ENCODE results near the gene ADARB2.

The ADARB2 gene

DNA sequence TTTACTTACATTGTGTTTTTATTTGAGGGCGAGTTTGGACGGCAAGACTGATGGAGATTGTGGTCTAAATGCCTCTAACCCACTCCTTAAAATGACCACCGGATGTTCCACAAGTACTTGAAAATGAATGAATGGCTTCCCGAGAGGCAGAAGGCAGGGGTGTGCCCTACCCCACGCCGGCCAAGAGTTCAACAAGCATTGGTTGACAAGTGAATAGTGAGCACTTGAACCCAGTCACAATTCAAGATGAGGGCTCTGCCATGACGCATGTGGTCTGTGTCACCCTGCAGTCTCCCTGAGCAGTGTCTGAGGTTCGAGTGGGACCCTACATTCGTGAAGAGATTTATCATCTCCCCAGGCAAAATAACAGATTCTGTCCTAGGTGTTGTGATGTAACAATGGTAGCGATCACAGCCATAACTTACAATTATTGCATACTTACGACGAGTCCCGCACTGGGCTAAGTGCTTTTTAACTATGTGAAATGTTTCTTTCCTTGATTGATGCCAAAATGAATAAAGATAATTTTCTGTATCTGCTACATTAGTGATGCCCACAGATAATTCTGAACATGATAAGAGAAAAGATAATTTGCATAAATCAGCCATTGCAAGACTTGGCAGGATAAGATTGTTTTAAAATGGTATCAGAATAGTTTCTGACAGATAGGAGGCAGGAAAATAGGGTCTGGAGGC lies 375.8 kb downstream of the ADARB2 start:
- no peak for TF ChIP-seq ZNF384 (IDR thresholded peaks at IDR 0.05)
- no peak for TF ChIP-seq FOXA1 (IDR thresholded peaks at IDR 0.05)
- no peak for TF ChIP-seq CTBP1 (IDR thresholded peaks at IDR 0.05; ENCODE audit: borderline replicate concordance)
- TF ChIP-seq ELF4 (IDR thresholded peaks at IDR 0.05) = no peak
- no peak for TF ChIP-seq SP1 (IDR thresholded peaks at IDR 0.05)
- no peak for TF ChIP-seq NFRKB (IDR thresholded peaks at IDR 0.05)
- TF ChIP-seq TARDBP (IDR thresholded peaks at IDR 0.05) = no peak
- TF ChIP-seq ARNT (IDR thresholded peaks at IDR 0.05) = no peak
- TF ChIP-seq LEF1 (IDR thresholded peaks at IDR 0.05; ENCODE audit: borderline replicate concordance) = no peak
- POLR2A ChIA-PET = no interaction called here
- no peak for DNase-seq (ENCODE audit: extremely low spot score)
- CTCF ChIA-PET = interaction anchor here (2.8 kb wide), 1 partner anchor 7 kb away, joined by 14 read pairs; no protein-coding TSS in a partner anchor

DNA sequence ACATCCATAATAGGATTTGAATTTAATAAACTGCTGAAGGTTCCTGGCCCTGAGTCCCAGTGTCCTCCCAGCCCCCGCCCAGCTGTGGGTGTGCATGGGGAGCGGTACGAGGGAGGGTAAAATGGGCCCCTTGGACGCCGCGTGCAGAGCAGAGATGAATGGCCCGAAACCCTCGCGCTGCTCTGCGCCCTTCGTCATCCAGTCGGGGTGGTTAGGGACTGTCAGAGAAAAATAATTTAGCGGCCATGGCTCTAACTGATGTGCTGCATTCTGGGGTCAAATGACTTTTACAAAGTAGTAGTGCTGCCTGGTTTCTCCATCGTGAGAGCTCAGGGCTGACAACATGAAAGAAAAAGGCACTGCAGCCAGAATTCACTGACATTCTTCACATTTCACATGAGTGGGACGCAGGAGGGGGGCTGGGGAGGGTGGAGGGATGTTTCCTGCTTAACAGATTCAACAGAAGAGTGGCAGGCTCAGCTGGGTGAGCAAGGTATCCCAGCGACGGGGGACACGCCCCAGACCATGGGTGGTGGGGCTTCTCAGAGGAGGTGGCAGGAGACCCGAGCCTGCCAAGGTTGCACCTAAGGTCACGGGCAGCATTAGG lies 376.7 kb downstream of the ADARB2 start:
- no peak for TF ChIP-seq CTBP1 (IDR thresholded peaks at IDR 0.05; ENCODE audit: borderline replicate concordance)
- TF ChIP-seq, protein P1, sequence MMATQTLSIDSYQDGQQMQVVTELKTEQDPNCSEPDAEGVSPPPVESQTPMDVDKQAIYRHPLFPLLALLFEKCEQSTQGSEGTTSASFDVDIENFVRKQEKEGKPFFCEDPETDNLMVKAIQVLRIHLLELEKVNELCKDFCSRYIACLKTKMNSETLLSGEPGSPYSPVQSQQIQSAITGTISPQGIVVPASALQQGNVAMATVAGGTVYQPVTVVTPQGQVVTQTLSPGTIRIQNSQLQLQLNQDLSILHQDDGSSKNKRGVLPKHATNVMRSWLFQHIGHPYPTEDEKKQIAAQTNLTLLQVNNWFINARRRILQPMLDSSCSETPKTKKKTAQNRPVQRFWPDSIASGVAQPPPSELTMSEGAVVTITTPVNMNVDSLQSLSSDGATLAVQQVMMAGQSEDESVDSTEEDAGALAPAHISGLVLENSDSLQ (IDR thresholded peaks at IDR 0.05) = no peak
- no peak for TF ChIP-seq SUZ12 (IDR thresholded peaks at IDR 0.05)
- TF ChIP-seq FOXA1 (IDR thresholded peaks at IDR 0.05) = no peak
- TF ChIP-seq L3MBTL2 (conservative IDR thresholded peaks at IDR 0.05) = no peak
- TF ChIP-seq NFRKB (IDR thresholded peaks at IDR 0.05) = no peak
- no peak for TF ChIP-seq LEF1 (IDR thresholded peaks at IDR 0.05; ENCODE audit: borderline replicate concordance)
- TF ChIP-seq HDGF (IDR thresholded peaks at IDR 0.05; ENCODE audit: borderline replicate concordance) = no peak
- TF ChIP-seq ZNF384 (IDR thresholded peaks at IDR 0.05) = no peak
- TF ChIP-seq ELF4 (IDR thresholded peaks at IDR 0.05) = no peak
- TF ChIP-seq BHLHE40 (IDR thresholded peaks at IDR 0.05; ENCODE audit: borderline replicate concordance) = no peak
- TF ChIP-seq FOXM1 (IDR thresholded peaks at IDR 0.05; ENCODE audit: borderline replicate concordance) = no peak
- TF ChIP-seq FOXK2 (IDR thresholded peaks at IDR 0.05) = no peak
- TF ChIP-seq ARNT (IDR thresholded peaks at IDR 0.05) = no peak
- TF ChIP-seq TARDBP (IDR thresholded peaks at IDR 0.05) = no peak
- no peak for TF ChIP-seq SP1 (IDR thresholded peaks at IDR 0.05)
- POLR2A ChIA-PET = no interaction called here
- CTCF ChIA-PET = interaction anchor here (2.8 kb wide), 1 partner anchor 8 kb away, joined by 14 read pairs; no protein-coding TSS in a partner anchor
- DNase-seq (ENCODE audit: extremely low spot score) = no peak

DNA sequence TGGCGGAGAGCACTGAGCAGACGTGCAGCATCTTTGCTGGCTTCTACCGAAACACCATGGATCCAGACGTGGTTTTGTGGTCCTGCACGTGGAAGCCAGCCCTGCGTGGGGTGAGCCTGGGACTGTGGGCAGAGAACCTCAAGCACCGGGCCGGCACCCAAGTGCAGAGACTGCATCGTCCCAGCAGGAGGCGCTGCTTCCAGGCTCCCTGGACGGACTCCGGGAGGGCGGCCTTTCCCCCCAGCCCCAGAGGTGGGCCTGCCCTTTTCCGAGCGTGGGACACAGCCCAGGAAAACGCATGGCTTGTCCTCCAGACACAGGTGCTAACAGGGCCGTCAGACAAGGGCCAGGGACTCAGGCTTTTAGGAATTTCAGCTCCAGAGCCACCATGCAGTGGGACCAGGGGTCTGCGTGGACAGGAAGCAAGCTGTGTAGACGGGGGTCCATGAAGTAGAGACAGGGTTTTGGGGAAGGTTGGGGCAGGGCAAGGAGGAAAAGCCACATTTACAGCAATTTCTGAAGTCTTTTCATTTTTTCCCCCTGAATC lies 377.2 kb downstream of the ADARB2 start:
- POLR2A ChIA-PET = no interaction called here
- CTCF ChIA-PET = interaction anchor here (1.0 to 2.8 kb wide), 2 partner anchors 9 to 13 kb away, joined by 3 to 14 read pairs; no protein-coding TSS in a partner anchor
- TF ChIP-seq FOXK2 (IDR thresholded peaks at IDR 0.05) = no peak
- no peak for TF ChIP-seq TARDBP (IDR thresholded peaks at IDR 0.05)
- TF ChIP-seq BHLHE40 (IDR thresholded peaks at IDR 0.05; ENCODE audit: borderline replicate concordance) = no peak
- TF ChIP-seq SUZ12 (IDR thresholded peaks at IDR 0.05) = no peak
- TF ChIP-seq ARNT (IDR thresholded peaks at IDR 0.05) = no peak
- TF ChIP-seq CTBP1 (IDR thresholded peaks at IDR 0.05; ENCODE audit: borderline replicate concordance) = no peak
- TF ChIP-seq, protein P1 (IDR thresholded peaks at IDR 0.05) = no peak
- no peak for TF ChIP-seq SP1 (IDR thresholded peaks at IDR 0.05)
- no peak for TF ChIP-seq ELF4 (IDR thresholded peaks at IDR 0.05)
- no peak for TF ChIP-seq ZNF384 (IDR thresholded peaks at IDR 0.05)
- TF ChIP-seq FOXM1 (IDR thresholded peaks at IDR 0.05; ENCODE audit: borderline replicate concordance) = no peak
- no peak for TF ChIP-seq NFRKB (IDR thresholded peaks at IDR 0.05)
- no peak for TF ChIP-seq LEF1 (IDR thresholded peaks at IDR 0.05; ENCODE audit: borderline replicate concordance)
- DNase-seq (ENCODE audit: extremely low spot score) = peak; percentile 61

DNA sequence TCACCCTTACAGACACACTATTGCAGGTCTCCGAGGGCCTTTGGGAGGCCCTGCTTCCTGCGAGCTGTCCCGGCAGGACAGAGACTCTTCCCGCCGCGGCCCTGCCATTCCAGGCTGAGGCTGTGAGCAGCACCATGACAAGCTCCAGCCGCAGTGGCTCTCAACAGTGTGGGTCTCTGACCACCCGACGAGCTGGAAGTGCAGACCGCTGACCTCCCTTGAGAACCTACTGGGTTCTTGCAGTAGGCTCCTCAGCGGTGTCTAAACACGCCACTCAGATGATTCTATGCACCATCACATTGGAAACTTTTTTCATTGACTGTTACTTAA lies 377.7 kb downstream of the ADARB2 start:
- ChIA-PET CTCF (interaction anchor here (1.0 to 2.8 kb wide), 2 partner anchors 9 to 13 kb away, joined by 3 to 14 read pairs; no protein-coding TSS in a partner anchor), POLR2A (no interaction called here)
- TF ChIP-seq TARDBP (IDR thresholded peaks at IDR 0.05) = no peak
- TF ChIP-seq ELF4 (IDR thresholded peaks at IDR 0.05) = no peak
- DNase-seq (ENCODE audit: extremely low spot score) = no peak

DNA sequence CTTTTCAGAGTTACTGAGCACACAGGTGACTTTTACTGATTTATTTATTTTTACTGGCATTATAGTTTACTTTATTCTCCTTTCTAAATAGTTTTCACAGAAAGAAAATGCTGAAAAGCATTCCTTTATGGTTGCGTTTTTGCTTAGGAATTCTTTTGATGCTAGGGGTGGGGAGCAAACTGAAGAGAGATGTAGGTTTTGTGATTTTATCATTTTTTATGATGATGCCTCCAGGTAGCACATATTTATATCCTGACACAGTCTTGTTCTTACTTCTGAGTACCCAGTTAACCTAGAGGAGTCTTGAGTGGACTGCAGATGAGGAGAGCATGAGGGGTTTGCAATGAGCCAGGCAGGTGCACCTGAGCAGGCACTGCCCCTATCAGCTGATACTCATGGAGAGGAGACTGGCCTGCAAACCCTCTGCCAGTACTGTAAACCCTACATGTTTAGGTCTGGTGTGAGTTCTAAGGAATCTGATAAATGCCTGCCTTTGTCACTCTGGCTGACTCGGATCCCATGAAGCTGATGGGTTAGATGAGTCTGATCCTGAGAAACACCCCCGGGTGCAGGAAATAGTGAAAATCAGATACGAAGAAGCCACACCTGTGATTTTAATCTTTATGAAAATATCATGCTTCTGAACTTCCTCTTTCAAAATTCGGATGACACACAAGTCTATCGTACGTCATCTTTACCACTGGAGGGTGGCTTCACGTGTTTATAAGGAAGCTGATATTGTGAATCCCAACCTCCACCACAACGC lies 378.3 kb downstream of the ADARB2 start:
- DNase-seq (ENCODE audit: extremely low spot score) = no peak
- no peak for TF ChIP-seq TARDBP (IDR thresholded peaks at IDR 0.05)
- TF ChIP-seq HDGF (IDR thresholded peaks at IDR 0.05; ENCODE audit: borderline replicate concordance) = no peak
- TF ChIP-seq ARNT (IDR thresholded peaks at IDR 0.05) = no peak
- no peak for TF ChIP-seq SP1 (IDR thresholded peaks at IDR 0.05)
- TF ChIP-seq L3MBTL2 (conservative IDR thresholded peaks at IDR 0.05) = no peak
- TF ChIP-seq CTBP1 (IDR thresholded peaks at IDR 0.05; ENCODE audit: borderline replicate concordance) = no peak
- TF ChIP-seq SUZ12 (IDR thresholded peaks at IDR 0.05) = no peak
- TF ChIP-seq FOXK2 (IDR thresholded peaks at IDR 0.05) = no peak
- TF ChIP-seq, protein P1 (IDR thresholded peaks at IDR 0.05) = no peak
- TF ChIP-seq NFRKB (IDR thresholded peaks at IDR 0.05) = no peak
- TF ChIP-seq ZNF384 (IDR thresholded peaks at IDR 0.05) = no peak
- no peak for TF ChIP-seq BHLHE40 (IDR thresholded peaks at IDR 0.05; ENCODE audit: borderline replicate concordance)
- TF ChIP-seq FOXM1 (IDR thresholded peaks at IDR 0.05; ENCODE audit: borderline replicate concordance) = no peak
- TF ChIP-seq FOXA1 (IDR thresholded peaks at IDR 0.05) = no peak
- no peak for TF ChIP-seq LEF1 (IDR thresholded peaks at IDR 0.05; ENCODE audit: borderline replicate concordance)
- POLR2A ChIA-PET = no interaction called here
- CTCF ChIA-PET = interaction anchor here (1.0 to 2.8 kb wide), 2 partner anchors 10 to 12 kb away, joined by 3 to 14 read pairs; no protein-coding TSS in a partner anchor

Data from HEK293T (cell line).